Measurements from ENCODE around the gene SYNJ2.

SYNJ2 gene

DNA sequence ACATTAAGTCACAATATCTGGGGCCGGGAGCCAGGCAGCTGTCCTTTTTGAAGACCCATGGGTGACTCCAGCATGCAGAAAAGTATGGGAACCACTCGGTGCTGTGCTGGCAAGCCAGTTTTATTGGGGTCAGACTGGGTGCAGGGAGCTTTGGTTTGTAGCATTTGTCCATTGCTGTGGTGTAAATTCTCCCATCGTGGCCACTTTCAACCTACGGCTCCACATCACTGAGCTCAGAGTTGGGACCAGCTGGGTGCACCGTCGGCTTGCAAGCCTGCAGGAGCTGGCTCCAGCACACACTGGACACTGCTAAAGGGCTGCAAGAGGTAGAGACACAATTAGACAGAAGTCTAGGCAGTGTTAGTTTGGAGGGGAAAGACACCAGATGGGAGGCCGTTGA is 66.9 kb downstream of the SYNJ2 start:
- H3K9ac ChIP-seq (ENCODE audit: low read depth in 1 of 2, low read length in 2 of 2), result no peak overlapping the region
- no peak overlapping the region for H3K27ac ChIP-seq (ENCODE audit: low read depth in 2 of 2, low read length in 2 of 2)
- H3K4me1 ChIP-seq (ENCODE audit: control insufficient read depth in 2 of 2, insufficient read depth in 2 of 2, low read length in 2 of 2), result peaks cover 8 to 10% of the 10 kb centered on the region in 2 donors
- H3K9me3 ChIP-seq (ENCODE audit: control insufficient read depth in 2 of 2, low read length in 2 of 2), result no peaks in the 10 kb centered on the region
- no peaks in the 10 kb centered on the region for H3K27me3 ChIP-seq (ENCODE audit: control insufficient read depth in 2 of 2, insufficient read depth in 2 of 2, low read length in 2 of 2)
- H3K4me3 ChIP-seq (ENCODE audit: low read length in 2 of 2), result no peak overlapping the region
- peaks cover 14 to 38% of the 10 kb centered on the region in 2 donors for H3K36me3 ChIP-seq (ENCODE audit: control insufficient read depth in 2 of 2, insufficient read depth in 2 of 2, low read length in 2 of 2)

DNA sequence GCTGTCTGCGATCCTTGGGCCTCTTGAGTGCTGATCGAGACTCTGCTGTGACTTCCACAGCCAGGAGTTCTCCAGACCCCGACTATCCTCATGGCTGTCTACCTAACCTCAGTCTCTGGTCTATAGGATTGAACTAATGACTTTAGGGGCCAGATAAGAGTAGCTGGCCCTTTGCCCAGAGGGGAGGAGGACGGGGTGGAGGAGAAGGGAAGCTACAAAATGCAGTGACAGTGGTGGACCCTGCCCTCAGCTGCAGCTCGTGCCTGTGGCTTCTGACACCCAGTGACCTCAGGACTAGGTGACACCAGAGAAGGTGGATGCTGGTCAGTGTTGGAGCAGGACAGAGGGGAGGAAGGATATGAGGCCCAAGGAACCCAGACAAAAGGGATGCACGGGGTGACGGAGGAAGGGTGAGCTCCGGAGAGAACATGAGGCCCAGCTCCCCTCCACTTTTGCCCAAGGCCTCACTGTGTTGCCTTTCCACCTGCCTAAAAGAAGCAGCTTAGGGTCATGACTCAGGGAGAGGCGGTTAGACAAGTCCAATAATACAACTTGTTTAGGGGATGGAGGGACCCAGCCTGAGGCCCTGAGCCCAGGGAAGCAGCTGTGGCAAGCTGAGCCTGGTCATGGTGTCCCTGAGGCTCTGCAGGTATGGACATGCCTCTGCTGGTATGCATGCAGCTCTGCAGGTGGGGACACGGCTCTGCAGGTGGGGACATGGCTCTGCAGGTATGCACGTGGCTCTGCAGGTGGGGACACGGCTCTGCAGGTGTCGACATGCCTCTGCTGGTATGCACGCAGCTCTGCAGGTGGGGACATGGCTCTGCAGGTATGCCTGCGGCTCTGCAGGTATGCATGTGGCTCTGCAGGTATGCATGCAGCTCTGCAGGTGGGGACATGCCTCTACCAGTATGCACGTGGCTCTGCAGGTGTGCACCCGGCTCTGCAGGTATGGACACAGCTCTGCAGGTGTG is 67.7 kb downstream of the SYNJ2 start:
- Histone ChIP-seq H3K4me1 (ENCODE audit: control insufficient read depth in 2 of 2, insufficient read depth in 2 of 2, low read length in 2 of 2) (peaks cover 2 to 4% of the 10 kb centered on the region in 2 donors), H3K9ac (ENCODE audit: low read depth in 1 of 2, low read length in 2 of 2) (no peak overlapping the region), H3K4me3 (ENCODE audit: low read length in 2 of 2) (no peak overlapping the region), H3K36me3 (ENCODE audit: control insufficient read depth in 2 of 2, insufficient read depth in 2 of 2, low read length in 2 of 2) (peaks cover 14 to 31% of the 10 kb centered on the region in 2 donors), H3K9me3 (ENCODE audit: control insufficient read depth in 2 of 2, low read length in 2 of 2) (no peaks in the 10 kb centered on the region), H3K27me3 (ENCODE audit: control insufficient read depth in 2 of 2, insufficient read depth in 2 of 2, low read length in 2 of 2) (no peaks in the 10 kb centered on the region), H3K27ac (ENCODE audit: low read depth in 2 of 2, low read length in 2 of 2) (no peak overlapping the region)

DNA sequence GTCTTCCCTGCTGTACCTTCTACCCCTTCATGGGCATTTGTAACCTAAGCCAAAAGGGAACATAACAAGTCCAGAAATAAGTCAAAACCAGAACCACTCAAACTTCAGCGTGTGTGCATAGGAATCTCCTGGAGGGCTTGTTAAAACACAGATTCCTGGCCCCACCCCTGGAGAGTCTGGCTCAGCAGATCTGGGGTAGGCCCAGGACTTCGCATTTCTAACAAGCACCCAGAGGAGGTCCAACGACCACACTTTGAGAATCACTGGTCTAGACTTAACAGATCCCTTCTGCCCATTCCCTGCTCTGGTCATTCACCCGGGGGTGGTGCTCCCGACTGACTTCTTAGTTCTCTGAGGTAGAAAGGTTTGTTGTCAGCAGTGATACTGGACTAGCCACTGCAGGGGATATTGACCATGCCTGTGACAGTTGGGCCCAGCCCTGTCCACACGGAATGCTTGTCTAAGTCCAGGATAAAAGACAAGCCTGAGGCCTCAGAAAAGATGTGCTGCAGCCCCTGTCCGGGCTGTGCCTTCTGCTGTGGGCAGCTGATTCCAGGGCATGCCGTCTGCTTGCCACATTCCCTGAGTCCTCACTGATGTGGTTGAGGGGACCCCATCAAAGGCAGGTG is 68.6 kb downstream of the SYNJ2 start:
- peaks cover 20 to 34% of the 10 kb centered on the region in 2 donors for H3K36me3 ChIP-seq (ENCODE audit: control insufficient read depth in 2 of 2, insufficient read depth in 2 of 2, low read length in 2 of 2)
- H3K4me1 ChIP-seq (ENCODE audit: control insufficient read depth in 2 of 2, insufficient read depth in 2 of 2, low read length in 2 of 2), result peaks cover 0 to 2% of the 10 kb centered on the region in 2 donors
- H3K27me3 ChIP-seq (ENCODE audit: control insufficient read depth in 2 of 2, insufficient read depth in 2 of 2, low read length in 2 of 2), result no peaks in the 10 kb centered on the region
- H3K27ac ChIP-seq (ENCODE audit: low read depth in 2 of 2, low read length in 2 of 2), result no peak overlapping the region
- H3K9ac ChIP-seq (ENCODE audit: low read depth in 1 of 2, low read length in 2 of 2), result no peak overlapping the region
- no peak overlapping the region for H3K4me3 ChIP-seq (ENCODE audit: low read length in 2 of 2)
- H3K9me3 ChIP-seq (ENCODE audit: control insufficient read depth in 2 of 2, low read length in 2 of 2), result no peaks in the 10 kb centered on the region

DNA sequence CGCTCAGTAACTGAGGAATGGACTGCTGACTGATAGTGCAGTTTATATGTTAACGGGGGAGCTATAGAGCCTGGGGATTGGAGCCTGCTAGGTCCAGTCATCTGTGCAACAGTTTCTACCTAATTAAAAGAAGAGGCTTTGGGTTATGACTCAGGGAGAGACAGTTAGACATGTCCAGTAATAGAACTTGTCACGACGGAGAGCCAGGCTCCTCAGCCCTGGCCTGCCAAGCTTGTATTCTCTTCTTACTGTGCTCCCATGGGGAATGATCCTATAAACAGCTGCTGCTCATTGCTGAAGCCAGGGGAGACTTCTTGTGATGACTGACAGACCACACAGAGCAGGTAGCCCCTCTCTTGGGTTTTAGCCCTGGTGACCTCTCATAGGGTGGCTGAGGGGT is 69.3 kb downstream of the SYNJ2 start:
- no peak overlapping the region for H3K27ac ChIP-seq (ENCODE audit: low read depth in 2 of 2, low read length in 2 of 2)
- no peaks in the 10 kb centered on the region for H3K27me3 ChIP-seq (ENCODE audit: control insufficient read depth in 2 of 2, insufficient read depth in 2 of 2, low read length in 2 of 2)
- peaks cover 20 to 34% of the 10 kb centered on the region in 2 donors for H3K36me3 ChIP-seq (ENCODE audit: control insufficient read depth in 2 of 2, insufficient read depth in 2 of 2, low read length in 2 of 2)
- peaks cover 0 to 2% of the 10 kb centered on the region in 2 donors for H3K4me1 ChIP-seq (ENCODE audit: control insufficient read depth in 2 of 2, insufficient read depth in 2 of 2, low read length in 2 of 2)
- H3K9me3 ChIP-seq (ENCODE audit: control insufficient read depth in 2 of 2, low read length in 2 of 2), result no peaks in the 10 kb centered on the region
- H3K9ac ChIP-seq (ENCODE audit: low read depth in 1 of 2, low read length in 2 of 2), result no peak overlapping the region
- H3K4me3 ChIP-seq (ENCODE audit: low read length in 2 of 2), result no peak overlapping the region

DNA sequence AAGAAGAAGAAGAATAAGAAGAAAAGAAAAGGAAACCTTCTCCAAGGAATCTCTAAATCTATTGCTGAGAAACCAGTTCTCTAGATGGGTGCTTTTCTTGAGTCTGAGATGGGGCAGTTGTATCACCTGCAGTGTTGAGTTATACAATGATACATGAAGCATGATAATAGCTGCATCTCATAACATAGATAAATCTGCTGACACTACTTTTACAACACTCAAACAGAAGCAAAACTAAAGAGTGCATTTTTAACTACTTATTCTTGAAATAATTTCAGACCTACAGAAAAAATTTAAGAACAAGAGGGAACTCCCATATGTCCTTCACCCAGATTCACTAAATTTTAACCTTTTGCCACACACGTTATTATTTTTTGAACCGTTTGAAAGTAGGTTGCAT is 70.3 kb downstream of the SYNJ2 start:
- no peaks in the 10 kb centered on the region for H3K27me3 ChIP-seq (ENCODE audit: control insufficient read depth in 2 of 2, insufficient read depth in 2 of 2, low read length in 2 of 2)
- H3K9me3 ChIP-seq (ENCODE audit: control insufficient read depth in 2 of 2, low read length in 2 of 2), result no peaks in the 10 kb centered on the region
- H3K36me3 ChIP-seq (ENCODE audit: control insufficient read depth in 2 of 2, insufficient read depth in 2 of 2, low read length in 2 of 2), result peaks cover 24 to 28% of the 10 kb centered on the region in 2 donors
- H3K27ac ChIP-seq (ENCODE audit: low read depth in 2 of 2, low read length in 2 of 2), result no peak overlapping the region
- peaks cover 0 to 2% of the 10 kb centered on the region in 2 donors for H3K4me1 ChIP-seq (ENCODE audit: control insufficient read depth in 2 of 2, insufficient read depth in 2 of 2, low read length in 2 of 2)
- no peak overlapping the region for H3K9ac ChIP-seq (ENCODE audit: low read depth in 1 of 2, low read length in 2 of 2)
- H3K4me3 ChIP-seq (ENCODE audit: low read length in 2 of 2), result no peak overlapping the region

DNA sequence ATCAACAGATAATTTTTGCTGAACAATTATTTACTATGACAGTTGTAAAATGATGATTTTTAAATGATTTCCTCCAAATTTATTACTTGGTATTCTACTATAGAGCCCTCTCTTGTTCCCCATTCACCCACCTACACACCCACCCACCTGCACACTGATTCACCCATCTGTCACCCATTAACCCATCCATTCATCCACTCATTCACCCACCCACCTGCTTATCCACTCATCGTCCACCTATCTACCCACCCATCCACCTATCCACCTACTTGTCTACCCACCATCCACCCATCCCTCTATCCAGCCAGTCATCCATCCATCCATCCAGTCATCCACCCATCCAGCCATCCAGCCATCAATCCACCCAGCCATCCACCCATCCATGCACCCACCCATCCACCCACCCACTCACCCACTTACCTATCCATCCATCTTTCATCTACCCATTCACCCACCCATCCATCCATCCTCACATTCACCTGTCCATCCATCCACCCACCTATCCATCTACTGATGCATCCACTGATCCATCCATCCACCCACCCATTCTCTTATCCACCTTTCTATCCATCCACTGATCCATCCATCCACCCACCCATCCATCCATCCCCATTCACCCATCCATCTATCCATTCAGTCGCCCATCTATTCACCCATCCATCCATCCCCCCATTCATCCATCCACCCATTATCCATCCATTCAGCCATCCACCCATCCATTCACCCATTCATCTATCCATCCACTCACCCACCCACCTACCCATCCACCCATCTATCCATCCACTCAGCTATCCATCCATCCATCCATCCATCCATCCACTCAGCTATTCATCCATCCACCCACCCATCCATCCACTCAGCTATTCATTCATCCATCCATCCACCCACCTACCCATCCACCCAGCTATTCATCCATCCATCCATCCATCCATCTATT is 72.0 kb downstream of the SYNJ2 start:
- H3K9me3 ChIP-seq (ENCODE audit: control insufficient read depth in 2 of 2, low read length in 2 of 2), result no peaks in the 10 kb centered on the region
- H3K27ac ChIP-seq (ENCODE audit: low read depth in 2 of 2, low read length in 2 of 2), result no peak overlapping the region
- H3K9ac ChIP-seq (ENCODE audit: low read depth in 1 of 2, low read length in 2 of 2), result no peak overlapping the region
- H3K36me3 ChIP-seq (ENCODE audit: control insufficient read depth in 2 of 2, insufficient read depth in 2 of 2, low read length in 2 of 2), result peaks cover 22 to 31% of the 10 kb centered on the region in 2 donors
- no peaks in the 10 kb centered on the region for H3K27me3 ChIP-seq (ENCODE audit: control insufficient read depth in 2 of 2, insufficient read depth in 2 of 2, low read length in 2 of 2)
- H3K4me3 ChIP-seq (ENCODE audit: low read length in 2 of 2), result no peak overlapping the region
- peaks cover 0 to 4% of the 10 kb centered on the region in 2 donors for H3K4me1 ChIP-seq (ENCODE audit: control insufficient read depth in 2 of 2, insufficient read depth in 2 of 2, low read length in 2 of 2)

DNA sequence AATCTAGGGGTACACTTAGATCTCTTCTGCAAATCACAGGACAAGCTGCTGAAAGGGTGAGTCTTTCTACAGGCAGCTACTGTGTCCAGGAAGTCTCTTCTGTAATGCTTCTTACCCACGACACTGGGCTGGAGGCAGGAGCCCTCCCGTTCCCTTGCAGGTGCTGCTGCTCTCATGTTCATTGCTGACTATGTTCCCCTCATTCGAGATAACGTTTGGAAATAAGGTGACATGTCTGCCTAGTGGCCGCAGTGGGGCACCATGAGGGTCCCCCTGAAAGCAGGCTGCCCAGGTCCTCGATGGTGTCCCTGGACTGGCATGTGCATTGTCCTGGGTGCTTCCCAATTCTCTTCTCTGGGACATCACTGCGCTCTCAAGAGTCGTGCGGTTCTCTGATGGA is 74.7 kb downstream of the SYNJ2 start:
- Histone ChIP-seq H3K4me1 (ENCODE audit: control insufficient read depth in 2 of 2, insufficient read depth in 2 of 2, low read length in 2 of 2) (peaks cover 11 to 19% of the 10 kb centered on the region in 2 donors), H3K9me3 (ENCODE audit: control insufficient read depth in 2 of 2, low read length in 2 of 2) (no peaks in the 10 kb centered on the region), H3K9ac (ENCODE audit: low read depth in 1 of 2, low read length in 2 of 2) (no peak overlapping the region), H3K36me3 (ENCODE audit: control insufficient read depth in 2 of 2, insufficient read depth in 2 of 2, low read length in 2 of 2) (peaks cover 15 to 22% of the 10 kb centered on the region in 2 donors), H3K4me3 (ENCODE audit: low read length in 2 of 2) (no peak overlapping the region), H3K27ac (ENCODE audit: low read depth in 2 of 2, low read length in 2 of 2) (no peak overlapping the region), H3K27me3 (ENCODE audit: control insufficient read depth in 2 of 2, insufficient read depth in 2 of 2, low read length in 2 of 2) (no peaks in the 10 kb centered on the region)

DNA sequence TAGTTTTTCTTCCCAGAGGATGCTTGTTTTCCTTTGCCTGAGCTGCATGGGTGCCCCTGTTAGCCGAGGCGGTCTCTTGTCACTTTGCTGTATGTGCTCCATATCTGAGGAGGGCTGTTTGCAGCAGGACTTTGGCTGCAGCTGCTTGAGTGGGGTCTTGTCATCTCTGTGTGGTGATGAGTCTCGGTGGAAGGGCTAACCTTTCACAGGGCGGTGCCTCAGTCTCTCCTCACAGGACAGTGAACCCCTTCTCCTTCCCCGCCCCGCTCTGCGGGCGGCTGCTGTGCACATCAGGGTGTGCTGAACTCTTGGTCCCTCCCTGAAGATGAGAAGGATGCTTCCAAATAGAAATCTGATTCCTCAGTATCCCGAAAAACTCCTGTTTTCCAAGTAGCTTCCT is 75.1 kb downstream of the SYNJ2 start:
- Histone ChIP-seq H3K9ac (ENCODE audit: low read depth in 1 of 2, low read length in 2 of 2) (no peak overlapping the region), H3K36me3 (ENCODE audit: control insufficient read depth in 2 of 2, insufficient read depth in 2 of 2, low read length in 2 of 2) (peaks cover 19 to 22% of the 10 kb centered on the region in 2 donors), H3K9me3 (ENCODE audit: control insufficient read depth in 2 of 2, low read length in 2 of 2) (no peaks in the 10 kb centered on the region), H3K4me3 (ENCODE audit: low read length in 2 of 2) (no peak overlapping the region), H3K27me3 (ENCODE audit: control insufficient read depth in 2 of 2, insufficient read depth in 2 of 2, low read length in 2 of 2) (no peaks in the 10 kb centered on the region), H3K4me1 (ENCODE audit: control insufficient read depth in 2 of 2, insufficient read depth in 2 of 2, low read length in 2 of 2) (peaks cover 11 to 19% of the 10 kb centered on the region in 2 donors), H3K27ac (ENCODE audit: low read depth in 2 of 2, low read length in 2 of 2) (no peak overlapping the region)

DNA sequence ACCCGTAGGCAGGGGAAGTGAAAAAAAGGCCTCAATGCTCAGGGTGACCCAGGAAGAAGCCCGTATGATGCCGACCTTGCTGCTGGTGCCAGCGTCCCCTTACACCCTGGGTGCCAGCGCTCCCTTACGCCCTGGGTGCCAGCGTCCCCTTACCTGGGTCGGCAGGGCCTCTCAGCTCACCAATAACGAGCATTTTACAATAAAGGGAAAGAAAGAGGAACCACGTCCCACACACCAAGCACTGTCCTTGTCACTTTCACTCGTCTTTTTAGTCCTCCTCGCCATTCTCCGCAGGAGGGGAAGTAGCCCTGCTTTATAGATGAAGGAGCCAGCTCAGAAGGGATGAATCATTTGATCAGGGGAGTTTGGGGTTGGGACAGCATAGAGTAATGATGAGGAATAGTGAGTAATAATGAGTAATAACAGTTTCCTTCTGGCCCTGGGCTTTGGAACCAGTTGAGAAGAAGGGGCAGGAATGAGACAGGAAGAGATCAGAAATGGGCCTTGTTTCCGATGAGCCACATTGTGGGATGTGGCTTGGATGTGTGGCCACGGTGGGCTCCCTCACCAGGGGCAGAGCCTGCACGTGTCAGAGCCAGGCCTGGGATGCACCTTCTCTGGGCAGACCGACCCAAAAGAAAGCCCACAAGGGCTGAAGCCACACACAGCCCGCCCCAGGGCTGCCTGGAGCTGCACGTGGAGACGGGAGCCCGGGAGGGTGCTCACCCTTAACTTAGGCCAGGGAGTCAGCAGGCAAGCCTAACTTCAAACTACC is 75.7 kb downstream of the SYNJ2 start:
- Histone ChIP-seq H3K9me3 (ENCODE audit: control insufficient read depth in 2 of 2, low read length in 2 of 2) (no peaks in the 10 kb centered on the region), H3K4me3 (ENCODE audit: low read length in 2 of 2) (no peak overlapping the region), H3K36me3 (ENCODE audit: control insufficient read depth in 2 of 2, insufficient read depth in 2 of 2, low read length in 2 of 2) (peaks cover 25% of the 10 kb centered on the region in 2 donors), H3K9ac (ENCODE audit: low read depth in 1 of 2, low read length in 2 of 2) (no peak overlapping the region), H3K4me1 (ENCODE audit: control insufficient read depth in 2 of 2, insufficient read depth in 2 of 2, low read length in 2 of 2) (peaks cover 11 to 19% of the 10 kb centered on the region in 2 donors), H3K27me3 (ENCODE audit: control insufficient read depth in 2 of 2, insufficient read depth in 2 of 2, low read length in 2 of 2) (no peaks in the 10 kb centered on the region), H3K27ac (ENCODE audit: low read depth in 2 of 2, low read length in 2 of 2) (no peak overlapping the region)

Measured in mucosa of rectum (tissue), 2 donors.